Colon (tissue), 2 donors: ENCODE data around the gene LY6G5C.
"Not testable (repeated sequence)": the region's sequence is repeated elsewhere in the genome, so short reads cannot be mapped to it uniquely, and the experiment has no call there.

Experiments
- FAIRE-seq: peaks from 2 replicates; lab custom pipeline; 2012; peaks lifted over from hg19 to GRCh38; lab: Jason Lieb, UNC
- donor health status: control.
- donor health status: control.

LY6G5C gene

GRCh38 chr6:31715022-31715958, 34.4 kb upstream of the LY6G5C start, which contains the start of gene LY6G6D:
Gene LY6G6D, plus strand, starts transcription at chr6:31715348. Its CDS starts 8 bp downstream, at chr6:31715356.
- no peak for FAIRE-seq

GRCh38 chr6:31713991-31714684, 33.3 kb upstream of the LY6G5C start:
- FAIRE-seq = no peak

GRCh38 chr6:31713465-31713864, 32.6 kb upstream of the LY6G5C start:
- FAIRE-seq = no peak

GRCh38 chr6:31712296-31712695, 31.4 kb upstream of the LY6G5C start:
- no peak for FAIRE-seq

GRCh38 chr6:31711233-31711632, 30.4 kb upstream of the LY6G5C start:
- no peak for FAIRE-seq

GRCh38 chr6:31710523-31711219, 29.8 kb upstream of the LY6G5C start:
- no peak for FAIRE-seq

- not testable (repeated sequence) for FAIRE-seq
These were observed 28.3 kb upstream of the LY6G5C start for GRCh38 chr6:31709157-31709556.

GRCh38 chr6:31708224-31708623, 27.4 kb upstream of the LY6G5C start:
- no peak for FAIRE-seq

GRCh38 chr6:31707701-31708100, 26.8 kb upstream of the LY6G5C start:
- no peak for FAIRE-seq

GRCh38 chr6:31706599-31706998, 25.7 kb upstream of the LY6G5C start, which contains the start of gene LY6G6F:
Gene LY6G6F, plus strand, starts transcription at chr6:31706866. Its CDS starts 41 bp downstream, at chr6:31706907.
- FAIRE-seq = no peak

GRCh38 chr6:31705931-31706330, 25.1 kb upstream of the LY6G5C start:
- FAIRE-seq = no peak

- no peak for FAIRE-seq
These were observed 22.2 kb upstream of the LY6G5C start, which contains the start of gene ABHD16A for GRCh38 chr6:31702819-31703716. Gene ABHD16A, minus strand, starts transcription at chr6:31703324. Its CDS starts 43 bp downstream, at chr6:31703281.

- FAIRE-seq = no peak
These were observed 21.5 kb upstream of the LY6G5C start for GRCh38 chr6:31702405-31702818.

- FAIRE-seq = no peak
These were observed 21.0 kb upstream of the LY6G5C start for GRCh38 chr6:31701666-31702404.

GRCh38 chr6:31700740-31701401, 20.0 kb upstream of the LY6G5C start:
- FAIRE-seq = no peak

- no peak for FAIRE-seq
These were observed 16.7 kb upstream of the LY6G5C start for GRCh38 chr6:31697555-31697954.

- FAIRE-seq = no peak
These were observed 12.7 kb upstream of the LY6G5C start for GRCh38 chr6:31693535-31693934.

- FAIRE-seq = no peak
These were observed 12.0 kb upstream of the LY6G5C start for GRCh38 chr6:31692886-31693285.

GRCh38 chr6:31692353-31692752, 11.5 kb upstream of the LY6G5C start:
- no peak for FAIRE-seq

- FAIRE-seq = no peak
These were observed 10.8 kb upstream of the LY6G5C start for GRCh38 chr6:31691564-31692108.
